Neural cell (in vitro differentiated cells): ENCODE results near the gene AZU1. TPM values are rescaled to one million over a fixed set of nuclear protein-coding genes. Genes with fewer than 3 reads are reported as not detected.

Experiments
- H2AFZ ChIP-seq: fragments of 200-600, 300-800 bp; sonication (generic), shearing (Covaris generic); 2 replicates; pipeline ENCODE4 v1.6.0; 2014; ENCODE audit warnings: low read depth, mild to moderate bottlenecking, antibody characterized with exemption, low read length, moderate library complexity
- H3F3A ChIP-seq: fragments of 200-600 bp; shearing (Covaris generic); 2 replicates; pipeline ENCODE4 v1.6.1; 2016; ENCODE audit warnings: mild to moderate bottlenecking, moderate library complexity, mixed read lengths, antibody characterized with exemption, low read length; ENCODE audit not compliant: insufficient read depth, poor library complexity, severe bottlenecking
- H3K27ac ChIP-seq: fragments of 200-600, 300-800 bp; sonication (generic), shearing (Covaris generic); 2 replicates; pipeline ENCODE4 v1.5.1; 2014; ENCODE audit warnings: mild to moderate bottlenecking, low read length, moderate library complexity
- H3K27me3 ChIP-seq: fragments of 300-800, 200-600 bp; sonication (generic), shearing (Covaris generic); 2 replicates; pipeline ENCODE4 v1.6.0; 2014; ENCODE audit warnings: mild to moderate bottlenecking, low read depth, low read length, moderate library complexity; ENCODE audit not compliant: insufficient read depth
- H3K36me3 ChIP-seq: fragments of 300-800, 200-600 bp; sonication (generic), shearing (Covaris generic); 2 replicates; pipeline ENCODE4 v1.5.1; 2014; ENCODE audit warnings: mild to moderate bottlenecking, antibody characterized with exemption, low read length, moderate library complexity; ENCODE audit not compliant: insufficient read depth
- H3K4me2 ChIP-seq: fragments of 300-800, 200-600 bp; sonication (generic), shearing (Covaris generic); 2 replicates; pipeline ENCODE4 v1.6.0; 2014; ENCODE audit warnings: mild to moderate bottlenecking, low read length
- H3K4me3 ChIP-seq: fragments of 300-800, 200-600 bp; sonication (generic), shearing (Covaris generic); 2 replicates; pipeline ENCODE4 v1.5.1; 2014; ENCODE audit warnings: mild to moderate bottlenecking, low read length, moderate library complexity
- H3K79me2 ChIP-seq: fragments of 200-600 bp; shearing (Covaris generic); replicated peaks from 2 replicates; pipeline ENCODE4 v1.6.0; 2014; ENCODE audit warnings: mild to moderate bottlenecking, low read length, moderate library complexity; ENCODE audit not compliant: insufficient read depth
- H3K9ac ChIP-seq: fragments of 300-800, 200-600 bp; sonication (generic), shearing (Covaris generic); 2 replicates; pipeline ENCODE4 v1.6.1; 2016; ENCODE audit warnings: mild to moderate bottlenecking, low read length, mixed read lengths
- H3K9me2 ChIP-seq: fragments of 200-600 bp; shearing (Covaris generic); 2 replicates; pipeline ENCODE4 v1.6.1; 2016; ENCODE audit warnings: mild to moderate bottlenecking, low read length, mixed read lengths; ENCODE audit not compliant: insufficient read depth
- H3K9me3 ChIP-seq: fragments of 200-600, 300-800 bp; sonication (generic), shearing (Covaris generic); 2 replicates; pipeline ENCODE4 v1.6.1; 2016; ENCODE audit warnings: mild to moderate bottlenecking, mixed run types, low read length, moderate library complexity, mixed read lengths
- H4K20me1 ChIP-seq: fragments of 200-600 bp; shearing (Covaris generic); 2 replicates; pipeline ENCODE4 v1.6.1; 2016; ENCODE audit warnings: mild to moderate bottlenecking, mixed run types; ENCODE audit not compliant: insufficient read depth
- CTCF ChIP-seq: fragments of 450-650 bp; IDR thresholded peaks from 2 replicates; pipeline ENCODE4 v1.5.1; 2014; ENCODE audit warnings: antibody characterized with exemption, mild to moderate bottlenecking, moderate library complexity; ENCODE audit not compliant: poor library complexity, severe bottlenecking
- EP300 ChIP-seq: fragments of 450-650 bp; conservative IDR thresholded peaks from 2 replicates; pipeline ENCODE4 v1.6.1; 2014; ENCODE audit warnings: antibody characterized with exemption, mild to moderate bottlenecking, moderate library complexity; ENCODE audit not compliant: poor library complexity, severe bottlenecking
- EZH2 ChIP-seq: fragments of 200-600, 300-800 bp; shearing (Covaris generic), sonication (generic); IDR thresholded peaks from 2 replicates; pipeline ENCODE4 v1.6.1; 2014; ENCODE audit warnings: antibody characterized with exemption, low read length, borderline replicate concordance, mild to moderate bottlenecking; ENCODE audit not compliant: insufficient read depth, poor library complexity, severe bottlenecking
- MXI1 ChIP-seq: fragments of 450-650 bp; conservative IDR thresholded peaks from 2 replicates; pipeline ENCODE4 v1.6.1; 2014; ENCODE audit warnings: antibody characterized with exemption, mild to moderate bottlenecking; ENCODE audit not compliant: poor library complexity, severe bottlenecking
- POLR2AphosphoS5 ChIP-seq: IDR thresholded peaks from 2 replicates; pipeline ENCODE4 v1.6.1; 2012
- RAD21 ChIP-seq: fragments of 450-650 bp; conservative IDR thresholded peaks from 2 replicates; pipeline ENCODE4 v1.6.1; 2014; ENCODE audit warnings: antibody characterized with exemption, mild to moderate bottlenecking, moderate library complexity
- REST ChIP-seq: IDR thresholded peaks from 2 replicates; pipeline ENCODE4 v1.6.1; 2012; ENCODE audit warnings: borderline replicate concordance
- SMC3 ChIP-seq: fragments of 450-650 bp; conservative IDR thresholded peaks from 2 replicates; pipeline ENCODE4 v1.6.1; 2014; ENCODE audit warnings: antibody characterized with exemption, mild to moderate bottlenecking, moderate library complexity; ENCODE audit not compliant: poor library complexity
- TAF1 ChIP-seq: IDR thresholded peaks from 2 replicates; pipeline ENCODE4 v1.6.1; 2012; ENCODE audit warnings: low read depth
- polyA plus RNA-seq: library from polyadenylated mRNA; depleted of rRNA; stranded (reverse); fragments of >200 nt; gene quantifications from 2 replicates; pipeline ENCODE4 v1.2.3, GENCODE V29; 2014

AZU1 gene
- polyA plus RNA-seq, 1 donor from 2014 or later, result 1.1 TPM

GRCh38 chr19:827314-827709 lies 325 bp upstream of the AZU1 start:
- H3K4me2 ChIP-seq, result no peak overlapping the region
- H4K20me1 ChIP-seq, result no peaks in the 10 kb centered on the region
- no peak overlapping the region for H3K9ac ChIP-seq
- H3K79me2 ChIP-seq, result peaks cover 6% of the 10 kb centered on the region
- H3K27ac ChIP-seq, result no peak overlapping the region
- no peaks in the 10 kb centered on the region for H3K9me2 ChIP-seq
- TF ChIP-seq TAF1, result no peak
- TF ChIP-seq RAD21, result no peak
- TF ChIP-seq EP300, result no peak
- TF ChIP-seq SMC3, result no peak
- no peak for TF ChIP-seq EZH2
- TF ChIP-seq CTCF, result no peak
- no peak for TF ChIP-seq MXI1
- no peak for TF ChIP-seq POLR2AphosphoS5
- no peaks in the 10 kb centered on the region for H3F3A ChIP-seq
- H3K4me3 ChIP-seq, result no peak overlapping the region
- no peaks in the 10 kb centered on the region for H3K9me3 ChIP-seq
- no peaks in the 10 kb centered on the region for H3K36me3 ChIP-seq
- no peaks in the 10 kb centered on the region for H3K27me3 ChIP-seq
- no peak overlapping the region for H2AFZ ChIP-seq

DNA sequence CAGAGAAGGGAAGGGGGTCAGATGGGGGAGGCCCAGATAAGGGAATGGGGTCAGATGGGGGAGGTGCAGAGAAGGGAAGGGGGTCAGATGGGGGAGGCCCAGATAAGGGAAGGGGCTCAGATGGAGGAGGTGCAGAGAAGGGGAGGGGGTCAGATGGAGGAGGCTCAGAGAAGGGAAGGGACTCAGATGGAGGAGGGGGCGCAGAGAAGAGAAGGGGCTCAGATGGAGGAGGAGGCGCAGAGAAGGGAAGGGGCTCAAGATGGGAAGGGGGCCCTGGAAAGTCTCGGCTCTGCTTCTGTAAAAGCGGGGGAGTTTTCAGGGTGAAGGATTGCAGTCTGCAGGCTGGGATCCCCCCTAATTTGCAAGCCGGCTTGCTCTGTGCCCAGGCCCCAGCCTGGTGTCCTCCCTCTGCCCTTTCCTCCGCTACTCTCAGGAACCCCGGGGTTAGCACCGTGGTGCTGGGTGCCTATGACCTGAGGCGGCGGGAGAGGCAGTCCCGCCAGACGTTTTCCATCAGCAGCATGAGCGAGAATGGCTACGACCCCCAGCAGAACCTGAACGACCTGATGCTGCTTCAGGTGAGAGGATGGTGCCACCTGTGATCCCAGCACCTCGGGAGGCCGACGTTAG lies 1.6 kb downstream of the AZU1 start:
- Histone ChIP-seq H3K9me2 (no peaks in the 10 kb centered on the region), H3K79me2 (no peaks in the 10 kb centered on the region), H3K9me3 (no peaks in the 10 kb centered on the region), H3K36me3 (no peaks in the 10 kb centered on the region), H3K4me3 (no peak overlapping the region), H3K4me2 (no peak overlapping the region), H3F3A (no peaks in the 10 kb centered on the region), H4K20me1 (no peaks in the 10 kb centered on the region), H3K27ac (no peak overlapping the region), H3K9ac (no peak overlapping the region), H3K27me3 (no peaks in the 10 kb centered on the region), H2AFZ (no peak overlapping the region)
- TF ChIP-seq REST (no peak), POLR2AphosphoS5 (no peak)
